Body of pancreas (tissue), 4 donors: Measurements from ENCODE around the gene PHKA2.

ENCODE experiments used
- POLR2A ChIP-seq, 3 donors: fragments of 450-650 bp; IDR thresholded peaks; one replicate each; pipeline ENCODE4 v1.6.1; 2016; ENCODE audit warnings: antibody characterized with exemption in 3 of 3, mild to moderate bottlenecking in 2 of 3
- TF ChIP-seq, protein P1 (sequence below), 7 experiments: fragments of 450-650 bp in 4 of 7; fragments of 200-600 bp in 3 of 7; sonication (generic) in 3 of 7; IDR thresholded peaks; one replicate each; pipeline ENCODE4 v1.5.1; 2016 to 2019; ENCODE audit warnings: antibody characterized with exemption in 7 of 7

GRCh38 chrX:18949944-18950301 lies 34.0 kb downstream of the PHKA2 start:
- no peak for TF ChIP-seq POLR2A (IDR thresholded peaks at IDR 0.05)
- TF ChIP-seq, protein P1, sequence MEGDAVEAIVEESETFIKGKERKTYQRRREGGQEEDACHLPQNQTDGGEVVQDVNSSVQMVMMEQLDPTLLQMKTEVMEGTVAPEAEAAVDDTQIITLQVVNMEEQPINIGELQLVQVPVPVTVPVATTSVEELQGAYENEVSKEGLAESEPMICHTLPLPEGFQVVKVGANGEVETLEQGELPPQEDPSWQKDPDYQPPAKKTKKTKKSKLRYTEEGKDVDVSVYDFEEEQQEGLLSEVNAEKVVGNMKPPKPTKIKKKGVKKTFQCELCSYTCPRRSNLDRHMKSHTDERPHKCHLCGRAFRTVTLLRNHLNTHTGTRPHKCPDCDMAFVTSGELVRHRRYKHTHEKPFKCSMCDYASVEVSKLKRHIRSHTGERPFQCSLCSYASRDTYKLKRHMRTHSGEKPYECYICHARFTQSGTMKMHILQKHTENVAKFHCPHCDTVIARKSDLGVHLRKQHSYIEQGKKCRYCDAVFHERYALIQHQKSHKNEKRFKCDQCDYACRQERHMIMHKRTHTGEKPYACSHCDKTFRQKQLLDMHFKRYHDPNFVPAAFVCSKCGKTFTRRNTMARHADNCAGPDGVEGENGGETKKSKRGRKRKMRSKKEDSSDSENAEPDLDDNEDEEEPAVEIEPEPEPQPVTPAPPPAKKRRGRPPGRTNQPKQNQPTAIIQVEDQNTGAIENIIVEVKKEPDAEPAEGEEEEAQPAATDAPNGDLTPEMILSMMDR (IDR thresholded peaks at IDR 0.05): no peak
